Measurements from ENCODE around the gene MTERF2. TPM values are rescaled to one million over a fixed set of nuclear protein-coding genes. Genes with fewer than 3 reads are reported as not detected.

The MTERF2 gene
- total RNA-seq, 1 donor: 3.6 TPM

DNA sequence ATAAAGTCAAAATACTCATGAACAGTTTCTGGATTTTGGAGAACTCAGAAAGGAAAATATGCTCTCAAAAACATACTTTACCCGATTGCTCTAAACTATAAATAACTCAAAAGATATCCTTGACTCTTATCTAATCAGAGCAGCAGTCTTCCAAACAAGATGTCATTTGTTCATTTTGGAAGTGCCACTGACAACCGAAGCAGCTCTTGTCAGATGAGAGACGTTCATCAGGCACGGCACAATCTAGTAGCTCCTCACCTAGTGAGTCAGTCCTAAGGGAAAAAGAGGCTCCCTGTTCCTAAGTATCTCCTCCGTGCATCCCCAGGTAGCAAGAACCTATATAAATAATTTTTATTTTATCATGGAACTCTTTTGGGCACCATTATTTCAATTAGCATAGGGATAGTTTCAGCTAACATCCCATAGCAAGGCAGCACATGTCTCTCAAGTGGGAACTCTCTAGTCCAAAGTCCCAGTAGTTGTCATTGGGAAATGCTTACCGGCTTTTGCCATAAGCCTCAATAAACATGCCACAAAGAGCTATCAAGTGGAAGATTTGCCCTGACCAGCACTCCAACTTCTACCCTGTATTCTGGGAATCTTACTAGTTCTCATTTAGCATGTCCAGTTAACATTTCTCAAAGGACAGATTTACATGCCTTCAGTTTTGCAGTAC, 45.3 kb downstream of the MTERF2 start:
- Histone ChIP-seq H3K4me3 (ENCODE audit: insufficient read depth, low read length) (no peak overlapping the region), H3K36me3 (ENCODE audit: insufficient read depth, low read length) (no peaks in the 10 kb centered on the region), H3K27ac (ENCODE audit: low read depth, low read length) (no peak overlapping the region), H3K79me2 (ENCODE audit: insufficient read depth, low read length) (no peaks in the 10 kb centered on the region), H3K9me3 (ENCODE audit: low read depth, low read length) (no peaks in the 10 kb centered on the region), H3K27me3 (ENCODE audit: insufficient read depth, low read length) (no peaks in the 10 kb centered on the region), H3K4me1 (ENCODE audit: insufficient read depth, low read length) (no peaks in the 10 kb centered on the region), H4K20me1 (ENCODE audit: insufficient read depth, low read length) (no peaks in the 10 kb centered on the region), H2AFZ (ENCODE audit: low read length) (no peak overlapping the region), H3K4me2 (ENCODE audit: insufficient read depth, low read length) (no peak overlapping the region)
- no peak for DNase-seq (ENCODE audit: insufficient read length, low spot score, missing footprints)
- TF ChIP-seq, protein P1, sequence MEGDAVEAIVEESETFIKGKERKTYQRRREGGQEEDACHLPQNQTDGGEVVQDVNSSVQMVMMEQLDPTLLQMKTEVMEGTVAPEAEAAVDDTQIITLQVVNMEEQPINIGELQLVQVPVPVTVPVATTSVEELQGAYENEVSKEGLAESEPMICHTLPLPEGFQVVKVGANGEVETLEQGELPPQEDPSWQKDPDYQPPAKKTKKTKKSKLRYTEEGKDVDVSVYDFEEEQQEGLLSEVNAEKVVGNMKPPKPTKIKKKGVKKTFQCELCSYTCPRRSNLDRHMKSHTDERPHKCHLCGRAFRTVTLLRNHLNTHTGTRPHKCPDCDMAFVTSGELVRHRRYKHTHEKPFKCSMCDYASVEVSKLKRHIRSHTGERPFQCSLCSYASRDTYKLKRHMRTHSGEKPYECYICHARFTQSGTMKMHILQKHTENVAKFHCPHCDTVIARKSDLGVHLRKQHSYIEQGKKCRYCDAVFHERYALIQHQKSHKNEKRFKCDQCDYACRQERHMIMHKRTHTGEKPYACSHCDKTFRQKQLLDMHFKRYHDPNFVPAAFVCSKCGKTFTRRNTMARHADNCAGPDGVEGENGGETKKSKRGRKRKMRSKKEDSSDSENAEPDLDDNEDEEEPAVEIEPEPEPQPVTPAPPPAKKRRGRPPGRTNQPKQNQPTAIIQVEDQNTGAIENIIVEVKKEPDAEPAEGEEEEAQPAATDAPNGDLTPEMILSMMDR (IDR thresholded peaks at IDR 0.05; ENCODE audit: extremely low read depth, low read depth, low read length): no peak

DNA sequence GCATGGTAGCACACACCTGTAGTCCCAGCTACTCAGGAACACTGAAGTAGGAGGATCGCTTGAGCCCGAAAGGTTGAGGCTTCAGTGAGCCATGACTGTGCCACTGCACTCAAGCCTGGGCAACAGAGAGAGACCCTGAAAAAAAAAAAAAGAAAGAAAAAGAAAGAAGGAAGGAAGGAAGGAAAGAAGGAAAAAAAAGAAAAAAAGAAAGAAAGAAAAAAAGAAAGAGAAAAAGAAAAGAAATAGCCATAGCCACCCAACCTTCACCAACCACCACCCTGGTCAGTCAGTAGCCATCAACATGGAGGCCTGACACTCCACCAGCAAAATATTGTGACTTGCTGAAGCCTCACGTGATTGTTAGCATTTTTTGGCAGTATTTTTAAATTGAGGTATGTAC, 52.7 kb downstream of the MTERF2 start:
- Histone ChIP-seq H3K4me3 (ENCODE audit: insufficient read depth, low read length) (no peak overlapping the region), H3K27ac (ENCODE audit: low read depth, low read length) (no peak overlapping the region), H3K4me2 (ENCODE audit: insufficient read depth, low read length) (no peak overlapping the region), H3K4me1 (ENCODE audit: insufficient read depth, low read length) (no peaks in the 10 kb centered on the region), H3K27me3 (ENCODE audit: insufficient read depth, low read length) (no peaks in the 10 kb centered on the region), H3K36me3 (ENCODE audit: insufficient read depth, low read length) (no peaks in the 10 kb centered on the region), H4K20me1 (ENCODE audit: insufficient read depth, low read length) (no peaks in the 10 kb centered on the region), H2AFZ (ENCODE audit: low read length) (no peak overlapping the region), H3K79me2 (ENCODE audit: insufficient read depth, low read length) (no peaks in the 10 kb centered on the region), H3K9me3 (ENCODE audit: low read depth, low read length) (no peaks in the 10 kb centered on the region)
- TF ChIP-seq, protein P1 (IDR thresholded peaks at IDR 0.05; ENCODE audit: extremely low read depth, low read depth, low read length): no peak
- DNase-seq (ENCODE audit: insufficient read length, low spot score, missing footprints): no peak

Other genes starting within 250 kb of the MTERF2 start
- 13.4 and 14.4 TPM in 2 replicates for gene RIC8B, start 212.5 kb downstream of the MTERF2 start, total RNA-seq
- gene TMEM263, start 31.2 kb downstream of the MTERF2 start, total RNA-seq: 125 and 130 TPM in 2 replicates
- 16.2 and 18.1 TPM in 2 replicates for gene CRY1, start 106.4 kb upstream of the MTERF2 start, total RNA-seq